Panc1 (cell line): Measurements from ENCODE around the gene HOXA7. TPM values are rescaled to one million over a fixed set of nuclear protein-coding genes. Genes with fewer than 3 reads are reported as not detected.

ENCODE experiments used
- ATAC-seq: fragments of 200-7000 bp; cut with Tn5 transposase; 2 replicates; pipeline ENCODE4 v1.9.1; 2020; ENCODE audit warnings: mild to moderate bottlenecking, moderate library complexity
- BruUV-seq: library from RNA; stranded (reverse); fragments of 400-500 nt; replicated peaks from 2 replicates; lab custom pipeline; 2021; lab: Mats Ljungman, UMichigan
- CTCF ChIA-PET: fragments of 300-600 bp; sonication (Branson Sonifier 250); formaldehyde crosslinking; loops from one replicate; lab custom pipeline; 2022; ENCODE audit warnings: antibody characterized with exemption; lab: Charles Lee
- POLR2A ChIA-PET: fragments of 300-600 bp; sonication (Branson Sonifier 250); formaldehyde crosslinking; loops from one replicate; lab custom pipeline; 2022; ENCODE audit warnings: antibody characterized with exemption; lab: Charles Lee
- DNase-seq: peaks from one replicate; pipeline ENCODE4 v3.0.0-alpha.2; 2010; ENCODE audit warnings: low read depth, low spot score
- H3K27ac ChIP-seq: 2 replicates; pipeline ENCODE4 v1.5.1; 2011; ENCODE audit warnings: mild to moderate bottlenecking, low read length, inconsistent platforms
- H3K27me3 ChIP-seq: fragments of 200-500 bp; sonication (Bioruptor generic); 2 replicates; pipeline ENCODE4 v1.6.0; 2014; ENCODE audit warnings: low read length, inconsistent platforms; ENCODE audit not compliant: control insufficient read depth, insufficient read depth
- H3K36me3 ChIP-seq: fragments of 200-500 bp; sonication (Bioruptor generic); 2 replicates; pipeline ENCODE4 v1.5.1; 2014; ENCODE audit warnings: inconsistent platforms, mild to moderate bottlenecking, low read length, moderate library complexity; ENCODE audit not compliant: control insufficient read depth, insufficient read depth
- H3K4me1 ChIP-seq: 2 replicates; pipeline ENCODE4 v1.5.1; 2011; ENCODE audit warnings: inconsistent platforms, mild to moderate bottlenecking, low read length, moderate library complexity; ENCODE audit not compliant: control insufficient read depth, insufficient read depth
- H3K4me3 ChIP-seq, 2 experiments: 2 replicates each; pipeline ENCODE4 v1.5.1; 2011 to 2012; ENCODE audit warnings: low read depth in 2 of 2, low read length in 2 of 2, mild to moderate bottlenecking in 2 of 2, inconsistent platforms in 1 of 2, moderate library complexity in 1 of 2
- H3K9me3 ChIP-seq: fragments of 200-500 bp; sonication (Bioruptor generic); 2 replicates; pipeline ENCODE4 v1.5.1; 2014; ENCODE audit warnings: low read depth, mild to moderate bottlenecking, inconsistent platforms, low read length, moderate library complexity; ENCODE audit not compliant: control insufficient read depth, insufficient read depth
- CTCF ChIP-seq: fragments of 450-650 bp; IDR thresholded peaks from 2 replicates; pipeline ENCODE4 v1.5.1; 2017; ENCODE audit warnings: mild to moderate bottlenecking
- POLR2AphosphoS5 ChIP-seq: IDR thresholded peaks from 2 replicates; pipeline ENCODE4 v1.6.1; 2012; ENCODE audit warnings: mild to moderate bottlenecking, low read depth, low read length, moderate library complexity
- REST ChIP-seq, 2 experiments: IDR thresholded peaks; 2 replicates each; pipeline ENCODE4 v1.6.1; 2011 to 2012; ENCODE audit warnings: low read depth in 2 of 2, control low read depth in 1 of 2, low read length in 1 of 2, mild to moderate bottlenecking in 1 of 2, moderate library complexity in 1 of 2; ENCODE audit not compliant: insufficient read depth in 1 of 2
- SIN3A ChIP-seq: IDR thresholded peaks from 2 replicates; pipeline ENCODE4 v1.6.1; 2012; ENCODE audit warnings: low read depth, mild to moderate bottlenecking, low read length, moderate library complexity, borderline replicate concordance; ENCODE audit not compliant: insufficient read depth
- TCF7L2 ChIP-seq: IDR thresholded peaks from 2 replicates; pipeline ENCODE4 v1.6.1; 2011; ENCODE audit warnings: mild to moderate bottlenecking, low read depth, low read length, inconsistent platforms
- in situ Hi-C: cut with HindIII; loops from 2 replicates; pipeline ENCODE4 v1.10.0; 2016; ENCODE audit warnings: low sequenced_read_pairs, low pct_unique_long_range_greater_than_20kb
- intact Hi-C: fragments of 100-400 bp; cut with micrococcal nuclease; formaldehyde crosslinking; loops from one replicate; pipeline ENCODE4 v1.10.0; 2022; ENCODE audit not compliant: unreplicated experiment
- total RNA-seq: library from RNA; stranded (reverse); gene quantifications from one replicate; pipeline ENCODE4 v1.2.1, GENCODE V29; 2021; ENCODE audit not compliant: unreplicated experiment

Gene HOXA7
- total RNA-seq, 1 experiment from 2014 or later = not detected

- Histone ChIP-seq H3K9me3 (no peaks in the 10 kb centered on the region), H3K27me3 (no peaks in the 10 kb centered on the region), H3K4me3 (no peak overlapping the region; a peak in 1 of 4 replicates), H3K4me1 (peaks cover 15% of the 10 kb centered on the region; the same call in 1 of the 2 replicates), H3K36me3 (no peaks in the 10 kb centered on the region), H3K27ac (no peak overlapping the region)
- ChIA-PET CTCF (interaction anchor here (0.5 to 1.9 kb wide), 9 partner anchors 19 to 909 kb away, joined by 3 to 12 read pairs (median 3); no protein-coding TSS in a partner anchor), POLR2A (no interaction called here)
- in situ Hi-C loops (no loop called here), intact Hi-C loops (no loop called here)
- ATAC-seq (no peak), DNase-seq (no peak)
- BruUV-seq = no TSS peak
- TF ChIP-seq SIN3A = no peak
- no peak for TF ChIP-seq REST (IDR thresholded peaks at IDR 0.05; ENCODE audit: insufficient read depth in 1 of 2, low read depth in 2 of 2, low read length in 1 of 2)
- no peak for TF ChIP-seq CTCF
Observed at GRCh38 chr7:27180431-27181420, 24.3 kb upstream of the HOXA7 start.

GRCh38 chr7:27179503-27180430 lies 23.3 kb upstream of the HOXA7 start:
- peak; percentile 83 for ATAC-seq
- intact Hi-C loops (no loop called here), in situ Hi-C loops (no loop called here)
- BruUV-seq = no TSS peak
- Histone ChIP-seq H3K4me3 (peak overlapping the region; percentile 32 to 52), H3K27ac (peak overlapping the region; percentile 57), H3K9me3 (no peaks in the 10 kb centered on the region), H3K36me3 (no peaks in the 10 kb centered on the region), H3K27me3 (no peaks in the 10 kb centered on the region), H3K4me1 (peaks cover 15% of the 10 kb centered on the region; the same call in 1 of the 2 replicates)
- ChIA-PET CTCF (interaction anchor here (0.5 to 1.9 kb wide), 16 partner anchors 9 to 1300 kb away, joined by 3 to 12 read pairs (median 3); no protein-coding TSS in a partner anchor), POLR2A (no interaction called here)
- DNase-seq = no peak
- no peak for TF ChIP-seq REST (IDR thresholded peaks at IDR 0.05; ENCODE audit: insufficient read depth in 1 of 2, low read depth in 2 of 2, low read length in 1 of 2)
- TF ChIP-seq CTCF = peak; percentile 99
- no peak for TF ChIP-seq POLR2AphosphoS5
- TF ChIP-seq TCF7L2 = 0 out of 2 replicates have a peak, but pooled peaks have one; percentile 34
